Body of pancreas (tissue), 4 donors: ENCODE measurements around the gene SUB1.

Experiments
- CTCF ChIP-seq, 7 experiments: fragments of 450-650 bp in 4 of 7; fragments of 200-600 bp in 3 of 7; sonication (generic) in 3 of 7; IDR thresholded peaks; one replicate each; pipeline ENCODE4 v1.5.1; 2016 to 2019; ENCODE audit warnings: antibody characterized with exemption in 7 of 7
- POLR2A ChIP-seq, 3 donors: fragments of 450-650 bp; IDR thresholded peaks; one replicate each; pipeline ENCODE4 v1.6.1; 2016; ENCODE audit warnings: antibody characterized with exemption in 3 of 3, mild to moderate bottlenecking in 2 of 3

- no peak for TF ChIP-seq CTCF (IDR thresholded peaks at IDR 0.05)
- no peak for TF ChIP-seq POLR2A (IDR thresholded peaks at IDR 0.05)
Observed at GRCh38 chr5:32552936-32553335, 32.4 kb upstream of the SUB1 start.
